ENCODE measurements around the gene RADIL. TPM values are rescaled to one million over a fixed set of nuclear protein-coding genes. Genes with fewer than 3 reads are reported as not detected.

RADIL gene
- total RNA-seq, 1 donor from 2014 or later = 2.1 TPM

- Mint-ChIP-seq H3K27me3 (ENCODE audit: unreplicated experiment) (no peaks in the 10 kb centered on the region), H3K27ac (ENCODE audit: unreplicated experiment) (no peak overlapping the region), H3K36me3 (ENCODE audit: unreplicated experiment) (no peaks in the 10 kb centered on the region), H3K4me3 (ENCODE audit: unreplicated experiment) (no peak overlapping the region), H3K4me1 (ENCODE audit: unreplicated experiment) (peaks cover 6% of the 10 kb centered on the region), H3K9me3 (ENCODE audit: unreplicated experiment) (no peaks in the 10 kb centered on the region)
- DNase-seq (ENCODE audit: extremely low spot score, unreplicated experiment) = no peak
- no peak for TF ChIP-seq CTCF (IDR thresholded peaks at IDR 0.05)
Measured at GRCh38 chr7:4837803-4838625, 45.5 kb downstream of the RADIL start.

GRCh38 chr7:4837041-4837802 is 46.3 kb downstream of the RADIL start:
- no peaks in the 10 kb centered on the region for H3K36me3 Mint-ChIP-seq (ENCODE audit: unreplicated experiment)
- no peak for TF ChIP-seq CTCF (IDR thresholded peaks at IDR 0.05)
- H3K27ac Mint-ChIP-seq (ENCODE audit: unreplicated experiment) = no peak overlapping the region
- no peaks in the 10 kb centered on the region for H3K9me3 Mint-ChIP-seq (ENCODE audit: unreplicated experiment)
- no peak overlapping the region for H3K4me3 Mint-ChIP-seq (ENCODE audit: unreplicated experiment)
- no peaks in the 10 kb centered on the region for H3K27me3 Mint-ChIP-seq (ENCODE audit: unreplicated experiment)
- H3K4me1 Mint-ChIP-seq (ENCODE audit: unreplicated experiment) = peaks cover 6% of the 10 kb centered on the region
- DNase-seq (ENCODE audit: extremely low spot score, unreplicated experiment) = no peak

GRCh38 chr7:4836206-4836661 is 47.3 kb downstream of the RADIL start:
- no peaks in the 10 kb centered on the region for H3K27me3 Mint-ChIP-seq (ENCODE audit: unreplicated experiment)

GRCh38 chr7:4835398-4836205 is 47.9 kb downstream of the RADIL start:
- no peak for DNase-seq (ENCODE audit: extremely low spot score, unreplicated experiment)
- H3K36me3 Mint-ChIP-seq (ENCODE audit: unreplicated experiment) = no peaks in the 10 kb centered on the region

More at GRCh38 chr7:4836206-4836661, 47.3 kb downstream of the RADIL start:
- no peak for TF ChIP-seq CTCF (IDR thresholded peaks at IDR 0.05)
- H3K36me3 Mint-ChIP-seq (ENCODE audit: unreplicated experiment) = no peaks in the 10 kb centered on the region
- H3K4me1 Mint-ChIP-seq (ENCODE audit: unreplicated experiment) = peaks cover 11% of the 10 kb centered on the region
- H3K9me3 Mint-ChIP-seq (ENCODE audit: unreplicated experiment) = no peaks in the 10 kb centered on the region
- DNase-seq (ENCODE audit: extremely low spot score, unreplicated experiment) = peak; percentile 87
- H3K27ac Mint-ChIP-seq (ENCODE audit: unreplicated experiment) = no peak overlapping the region
- H3K4me3 Mint-ChIP-seq (ENCODE audit: unreplicated experiment) = no peak overlapping the region

More at GRCh38 chr7:4835398-4836205, 47.9 kb downstream of the RADIL start:
- Mint-ChIP-seq H3K9me3 (ENCODE audit: unreplicated experiment) (no peaks in the 10 kb centered on the region), H3K4me1 (ENCODE audit: unreplicated experiment) (peaks cover 13% of the 10 kb centered on the region), H3K27ac (ENCODE audit: unreplicated experiment) (no peak overlapping the region), H3K4me3 (ENCODE audit: unreplicated experiment) (no peak overlapping the region), H3K27me3 (ENCODE audit: unreplicated experiment) (no peaks in the 10 kb centered on the region)
- TF ChIP-seq CTCF (IDR thresholded peaks at IDR 0.05) = no peak

All from osteocyte (in vitro differentiated cells).